Neural progenitor cell (in vitro differentiated cells): ENCODE data around the gene PCGF3.

Experiments used
- CTCF ChIP-seq: fragments of 200-600 bp; sonication (generic); IDR thresholded peaks from 2 replicates; pipeline ENCODE4 v1.5.1; 2017; ENCODE audit warnings: antibody characterized with exemption, mild to moderate bottlenecking
- EZH2phosphoT487 ChIP-seq: fragments of 200-600 bp; sonication (generic); IDR thresholded peaks from 2 replicates; pipeline ENCODE4 v1.6.1; 2017; ENCODE audit warnings: antibody characterized with exemption

GRCh38 chr4:819401-820229 lies 114.0 kb downstream of the PCGF3 start:
- TF ChIP-seq EZH2phosphoT487 (no peak), CTCF (no peak)
